DMS53 treated with DMSO at 0.1 percent for 48 hours (cell line): ENCODE results near the gene CLSTN2.

Experiments used
- DNase-seq: peaks from one replicate; lab custom pipeline; 2025; ENCODE audit not compliant: unreplicated experiment; lab: John Stamatoyannopoulos, UW

CLSTN2 gene

GRCh38 chr3:140323561-140323960 is 388.6 kb downstream of the CLSTN2 start:
- no peak for DNase-seq

- no peak for DNase-seq
These were observed 397.1 kb downstream of the CLSTN2 start for GRCh38 chr3:140332131-140332530.

GRCh38 chr3:140334132-140334929 is 399.3 kb downstream of the CLSTN2 start:
- no peak for DNase-seq

GRCh38 chr3:140336465-140336864 is 401.5 kb downstream of the CLSTN2 start:
- no peak for DNase-seq

- no peak for DNase-seq
These were observed 403.9 kb downstream of the CLSTN2 start for GRCh38 chr3:140338916-140339315.

- no peak for DNase-seq
These were observed 406.2 kb downstream of the CLSTN2 start for GRCh38 chr3:140341203-140341602.

- no peak for DNase-seq
These were observed 406.9 kb downstream of the CLSTN2 start for GRCh38 chr3:140341817-140342403.

- DNase-seq, result no peak
These were observed 407.7 kb downstream of the CLSTN2 start for GRCh38 chr3:140342668-140343067.

GRCh38 chr3:140343211-140344081 is 408.5 kb downstream of the CLSTN2 start:
- DNase-seq, result no peak

- no peak for DNase-seq
These were observed 409.1 kb downstream of the CLSTN2 start for GRCh38 chr3:140344082-140344454.

GRCh38 chr3:140344601-140345205 is 409.7 kb downstream of the CLSTN2 start:
- no peak for DNase-seq

GRCh38 chr3:140347151-140347550 is 412.2 kb downstream of the CLSTN2 start:
- no peak for DNase-seq

- DNase-seq, result no peak
These were observed 415.0 kb downstream of the CLSTN2 start for GRCh38 chr3:140349938-140350337.

- DNase-seq, result no peak
These were observed 416.5 kb downstream of the CLSTN2 start for GRCh38 chr3:140351466-140351865.

GRCh38 chr3:140355481-140355880 is 420.5 kb downstream of the CLSTN2 start:
- no peak for DNase-seq

- DNase-seq, result no peak
These were observed 423.7 kb downstream of the CLSTN2 start for GRCh38 chr3:140358686-140359085.

- no peak for DNase-seq
These were observed 424.4 kb downstream of the CLSTN2 start for GRCh38 chr3:140359233-140359995.

GRCh38 chr3:140360332-140360731 is 425.3 kb downstream of the CLSTN2 start:
- no peak for DNase-seq

GRCh38 chr3:140363801-140364200 is 428.8 kb downstream of the CLSTN2 start:
- no peak for DNase-seq

- DNase-seq, result no peak
These were observed 431.1 kb downstream of the CLSTN2 start for GRCh38 chr3:140365872-140366697.
